ENCODE measurements around the gene MKRN3. TPM values are rescaled to one million over a fixed set of nuclear protein-coding genes. Genes with fewer than 3 reads are reported as not detected.

MKRN3 gene
- total and polyA plus RNA-seq, 2 experiments from 2014 or later, result not detected

- TF ChIP-seq REST (IDR thresholded peaks at IDR 0.05; ENCODE audit: unreplicated experiment), result no peak
Measured at GRCh38 chr15:23538648-23539047, 26.8 kb upstream of the MKRN3 start (continued).

- TF ChIP-seq, protein P1, sequence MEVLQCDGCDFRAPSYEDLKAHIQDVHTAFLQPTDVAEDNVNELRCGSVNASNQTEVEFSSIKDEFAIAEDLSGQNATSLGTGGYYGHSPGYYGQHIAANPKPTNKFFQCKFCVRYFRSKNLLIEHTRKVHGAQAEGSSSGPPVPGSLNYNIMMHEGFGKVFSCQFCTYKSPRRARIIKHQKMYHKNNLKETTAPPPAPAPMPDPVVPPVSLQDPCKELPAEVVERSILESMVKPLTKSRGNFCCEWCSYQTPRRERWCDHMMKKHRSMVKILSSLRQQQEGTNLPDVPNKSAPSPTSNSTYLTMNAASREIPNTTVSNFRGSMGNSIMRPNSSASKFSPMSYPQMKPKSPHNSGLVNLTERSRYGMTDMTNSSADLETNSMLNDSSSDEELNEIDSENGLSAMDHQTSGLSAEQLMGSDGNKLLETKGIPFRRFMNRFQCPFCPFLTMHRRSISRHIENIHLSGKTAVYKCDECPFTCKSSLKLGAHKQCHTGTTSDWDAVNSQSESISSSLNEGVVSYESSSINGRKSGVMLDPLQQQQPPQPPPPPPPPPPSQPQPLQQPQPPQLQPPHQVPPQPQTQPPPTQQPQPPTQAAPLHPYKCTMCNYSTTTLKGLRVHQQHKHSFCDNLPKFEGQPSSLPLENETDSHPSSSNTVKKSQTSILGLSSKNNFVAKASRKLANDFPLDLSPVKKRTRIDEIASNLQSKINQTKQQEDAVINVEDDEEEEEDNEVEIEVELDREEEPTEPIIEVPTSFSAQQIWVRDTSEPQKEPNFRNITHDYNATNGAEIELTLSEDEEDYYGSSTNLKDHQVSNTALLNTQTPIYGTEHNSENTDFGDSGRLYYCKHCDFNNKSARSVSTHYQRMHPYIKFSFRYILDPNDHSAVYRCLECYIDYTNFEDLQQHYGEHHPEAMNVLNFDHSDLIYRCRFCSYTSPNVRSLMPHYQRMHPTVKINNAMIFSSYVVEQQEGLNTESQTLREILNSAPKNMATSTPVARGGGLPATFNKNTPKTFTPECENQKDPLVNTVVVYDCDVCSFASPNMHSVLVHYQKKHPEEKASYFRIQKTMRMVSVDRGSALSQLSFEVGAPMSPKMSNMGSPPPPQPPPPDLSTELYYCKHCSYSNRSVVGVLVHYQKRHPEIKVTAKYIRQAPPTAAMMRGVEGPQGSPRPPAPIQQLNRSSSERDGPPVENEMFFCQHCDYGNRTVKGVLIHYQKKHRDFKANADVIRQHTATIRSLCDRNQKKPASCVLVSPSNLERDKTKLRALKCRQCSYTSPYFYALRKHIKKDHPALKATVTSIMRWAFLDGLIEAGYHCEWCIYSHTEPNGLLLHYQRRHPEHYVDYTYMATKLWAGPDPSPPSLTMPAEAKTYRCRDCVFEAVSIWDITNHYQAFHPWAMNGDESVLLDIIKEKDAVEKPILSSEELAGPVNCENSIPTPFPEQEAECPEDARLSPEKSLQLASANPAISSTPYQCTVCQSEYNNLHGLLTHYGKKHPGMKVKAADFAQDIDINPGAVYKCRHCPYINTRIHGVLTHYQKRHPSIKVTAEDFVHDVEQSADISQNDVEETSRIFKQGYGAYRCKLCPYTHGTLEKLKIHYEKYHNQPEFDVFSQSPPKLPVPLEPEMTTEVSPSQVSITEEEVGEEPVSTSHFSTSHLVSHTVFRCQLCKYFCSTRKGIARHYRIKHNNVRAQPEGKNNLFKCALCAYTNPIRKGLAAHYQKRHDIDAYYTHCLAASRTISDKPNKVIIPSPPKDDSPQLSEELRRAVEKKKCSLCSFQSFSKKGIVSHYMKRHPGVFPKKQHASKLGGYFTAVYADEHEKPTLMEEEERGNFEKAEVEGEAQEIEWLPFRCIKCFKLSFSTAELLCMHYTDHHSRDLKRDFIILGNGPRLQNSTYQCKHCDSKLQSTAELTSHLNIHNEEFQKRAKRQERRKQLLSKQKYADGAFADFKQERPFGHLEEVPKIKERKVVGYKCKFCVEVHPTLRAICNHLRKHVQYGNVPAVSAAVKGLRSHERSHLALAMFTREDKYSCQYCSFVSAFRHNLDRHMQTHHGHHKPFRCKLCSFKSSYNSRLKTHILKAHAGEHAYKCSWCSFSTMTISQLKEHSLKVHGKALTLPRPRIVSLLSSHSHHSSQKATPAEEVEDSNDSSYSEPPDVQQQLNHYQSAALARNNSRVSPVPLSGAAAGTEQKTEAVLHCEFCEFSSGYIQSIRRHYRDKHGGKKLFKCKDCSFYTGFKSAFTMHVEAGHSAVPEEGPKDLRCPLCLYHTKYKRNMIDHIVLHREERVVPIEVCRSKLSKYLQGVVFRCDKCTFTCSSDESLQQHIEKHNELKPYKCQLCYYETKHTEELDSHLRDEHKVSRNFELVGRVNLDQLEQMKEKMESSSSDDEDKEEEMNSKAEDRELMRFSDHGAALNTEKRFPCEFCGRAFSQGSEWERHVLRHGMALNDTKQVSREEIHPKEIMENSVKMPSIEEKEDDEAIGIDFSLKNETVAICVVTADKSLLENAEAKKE (CRISPR knock-in tag; IDR thresholded peaks at IDR 0.05), result no peak
- H3K4me1 Mint-ChIP-seq, result peaks cover 4% of the 10 kb centered on the region; the same call in 2 of the 3 replicates
Measured at GRCh38 chr15:23539892-23540291, 25.6 kb upstream of the MKRN3 start.

More at GRCh38 chr15:23539892-23540291, 25.6 kb upstream of the MKRN3 start:
- H3K79me2 ChIP-seq (replicated peaks; ENCODE audit: insufficient read depth), result no peaks in the 10 kb centered on the region
- H3K4me1 ChIP-seq (ENCODE audit: insufficient read depth), result no peaks in the 10 kb centered on the region
- H3F3A ChIP-seq (replicated peaks; ENCODE audit: low read depth), result no peaks in the 10 kb centered on the region
- no peaks in the 10 kb centered on the region for H3K27me3 ChIP-seq (ENCODE audit: insufficient read depth)
- no peak overlapping the region for H3K27ac ChIP-seq (ENCODE audit: low read depth)
- no peaks in the 10 kb centered on the region for H4K20me1 ChIP-seq (replicated peaks; ENCODE audit: insufficient read depth)
- DNase-seq (ENCODE audit: low spot score) (no peak), ATAC-seq (no peak)
- no peak overlapping the region for H2AFZ ChIP-seq
- peaks cover 74% of the 10 kb centered on the region for H3K9me3 Mint-ChIP-seq
- no peak overlapping the region for H3K4me3 Mint-ChIP-seq
- peaks cover 2% of the 10 kb centered on the region for H3K27me3 Mint-ChIP-seq (ENCODE audit: insufficient read depth, low read depth, poor library complexity)
- no peaks in the 10 kb centered on the region for H3K36me3 ChIP-seq (ENCODE audit: insufficient read depth)
- no peak overlapping the region for H3K4me3 ChIP-seq
- H3K27ac Mint-ChIP-seq, result no peak overlapping the region
- H3K36me3 Mint-ChIP-seq (ENCODE audit: low read depth), result peaks cover 9% of the 10 kb centered on the region
- 0 out of 2 replicates have a peak, but pooled peaks cover 19% of the 10 kb centered on the region for H3K9me2 ChIP-seq (ENCODE audit: insufficient read depth)
- no peak overlapping the region for H3K4me2 ChIP-seq
